Naive thymus-derived CD8-positive, alpha-beta T cell (primary cell): ENCODE results near the gene DQX1. TPM values are rescaled to one million over a fixed set of nuclear protein-coding genes. Genes with fewer than 3 reads are reported as not detected.

ENCODE experiments used
- ATAC-seq, 2 donors: fragments of 150-1000 bp; cut with Tn5 transposase in 1 of 2; sonication (Bioruptor Pico), chemical (Tn5 transposase) in 1 of 2; 1 replicate in 1 of 2; 2 replicates in 1 of 2; pipeline ENCODE4 v1.10.0; 2021; ENCODE audit warnings: mild to moderate bottlenecking in 2 of 2, moderate library complexity in 2 of 2
- POLR2A ChIA-PET: fragments of 350-600 bp; sonication (Branson Sonifier 250); formaldehyde crosslinking; loops from one replicate; lab custom pipeline; 2021; ENCODE audit warnings: antibody characterized with exemption; lab: Charles Lee
- DNase-seq, 10 donors: peaks; one replicate each; pipeline versions ENCODE4 v3.0.0 to v3.0.0-alpha.2; 2020 to 2022
- H3K27ac Mint-ChIP-seq, 10 donors: one replicate each; pipeline ENCODE4 v1.8.0; 2020 to 2022; ENCODE audit warnings: mild to moderate bottlenecking in 10 of 10, mixed read lengths in 10 of 10, moderate library complexity in 4 of 10, inconsistent platforms in 1 of 10
- H3K27me3 Mint-ChIP-seq, 5 donors: one replicate each; pipeline ENCODE4 v1.8.0; 2021 to 2022; ENCODE audit warnings: mixed read lengths in 5 of 5
- H3K36me3 Mint-ChIP-seq, 3 donors: one replicate each; pipeline ENCODE4 v1.8.0; 2020 to 2022; ENCODE audit warnings: mixed read lengths in 3 of 3, mild to moderate bottlenecking in 2 of 3, inconsistent platforms in 1 of 3
- H3K4me1 Mint-ChIP-seq, 4 donors: one replicate each; pipeline ENCODE4 v1.8.0; 2021 to 2022; ENCODE audit warnings: mixed read lengths in 4 of 4
- H3K4me3 Mint-ChIP-seq, 10 donors: one replicate each; pipeline ENCODE4 v1.8.0; 2020 to 2022; ENCODE audit warnings: mild to moderate bottlenecking in 10 of 10, mixed read lengths in 10 of 10, moderate library complexity in 6 of 10, inconsistent platforms in 1 of 10
- H3K9me3 Mint-ChIP-seq, 9 donors: one replicate each; pipeline ENCODE4 v1.8.0; 2020 to 2022; ENCODE audit warnings: mixed read lengths in 9 of 9, mild to moderate bottlenecking in 3 of 9, inconsistent platforms in 1 of 9, moderate library complexity in 1 of 9
- polyA plus RNA-seq, 3 donors: library from polyadenylated mRNA; unstranded; fragments of 300-500 nt; fragmentation: Illumina TruSeq; gene quantifications; one replicate each; pipeline ENCODE4 v1.2.3, GENCODE V29; 2021
- total RNA-seq, 8 experiments: library from RNA in 2 of 8; stranded (reverse) in 2 of 8; gene quantifications; one replicate each; pipeline ENCODE4 v1.2.3 and lab custom pipeline; 2021 to 2026

The DQX1 gene
- total and polyA plus RNA-seq, 5 experiments from 2014 or later: 0.36 to 0.81 TPM; not detected in 3

DNA sequence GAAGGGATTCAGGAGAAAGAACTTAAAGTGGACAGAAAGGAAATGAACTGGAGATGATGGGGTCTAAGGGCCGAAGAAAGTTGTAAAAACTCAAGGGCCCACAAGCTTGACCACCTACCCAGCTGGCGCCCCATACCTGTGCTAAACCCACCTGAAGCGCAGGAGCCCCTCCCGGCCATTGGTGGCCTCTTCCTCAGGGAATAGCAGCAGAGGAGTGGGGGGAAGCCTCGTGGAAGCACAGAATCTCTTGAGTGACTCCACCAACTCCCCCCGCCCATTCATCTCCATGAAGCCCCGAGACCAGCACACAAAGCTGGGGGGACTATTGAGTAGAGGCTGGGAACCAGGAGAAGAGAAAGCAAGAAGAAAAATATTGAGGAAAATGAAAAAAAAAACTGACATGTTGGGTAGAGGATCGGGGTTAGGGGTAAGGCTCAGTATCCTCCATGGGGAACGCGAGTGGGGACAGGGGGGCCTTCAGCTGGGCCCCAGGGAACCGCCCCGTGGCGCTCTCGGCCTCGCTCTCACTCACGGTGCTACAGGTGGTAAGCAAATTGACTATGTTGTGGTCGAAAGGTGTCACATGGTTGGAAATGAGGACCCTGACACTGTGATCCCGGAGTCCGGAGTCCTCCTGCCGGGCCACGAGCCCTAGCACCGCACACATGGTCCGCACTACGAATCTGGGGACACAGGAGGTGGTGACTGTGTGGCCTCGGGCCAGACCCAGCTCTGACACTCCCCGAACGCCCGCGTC lies 2.7 kb upstream of the DQX1 start:
- Mint-ChIP-seq H3K4me1 (peaks cover 22 to 50% (median 43%) of the 10 kb centered on the region in 4 donors), H3K27ac (peak overlapping the region; percentile 78 to 97 (median 94)), H3K36me3 (peaks cover 4 to 34% (median 19%) of the 10 kb centered on the region in 3 donors), H3K4me3 (peak overlapping the region; percentile 89 to 96 (median 94)), H3K9me3 (no peaks in the 10 kb centered on the region), H3K27me3 (no peaks in the 10 kb centered on the region)
- ATAC-seq (peak; percentile 2 to 5), DNase-seq (peak in 1 of 10 donors; percentile 23)
- POLR2A ChIA-PET: interaction anchor here (1.0 to 5.7 kb wide), 15 partner anchors 10 to 107 kb away, joined by 3 to 45 read pairs (median 6); partner anchors contain the start of genes C2orf81, CCDC142, INO80B and LBX2

GRCh38 chr2:74527741-74528140 lies 1.7 kb upstream of the DQX1 start:
- DNase-seq (no peak), ATAC-seq (no peak)
- Mint-ChIP-seq H3K27me3 (no peaks in the 10 kb centered on the region), H3K4me1 (peaks cover 22 to 50% (median 43%) of the 10 kb centered on the region in 4 donors), H3K27ac (peak overlapping the region in 8 of 10 donors; percentile 63 to 97 (median 92)), H3K36me3 (peaks cover 4 to 34% (median 16%) of the 10 kb centered on the region in 3 donors), H3K4me3 (peak overlapping the region; percentile 89 to 96 (median 94)), H3K9me3 (no peaks in the 10 kb centered on the region)
- POLR2A ChIA-PET: interaction anchor here (0.5 to 5.1 kb wide), 7 partner anchors 11 to 77 kb away, joined by 4 to 35 read pairs (median 6); partner anchors contain the start of genes CCDC142, LBX2, TLX2 and TTC31

- POLR2A ChIA-PET: interaction anchor here (1.0 to 2.1 kb wide), 5 partner anchors 18 to 68 kb away, joined by 4 to 9 read pairs (median 4); partner anchors contain the start of genes CCDC142, LBX2, MRPL53 and TTC31
- H3K9me3 Mint-ChIP-seq: no peaks in the 10 kb centered on the region
- H3K27ac Mint-ChIP-seq: peak overlapping the region in 4 of 10 donors; percentile 8 to 78 (median 42)
- H3K36me3 Mint-ChIP-seq: peaks cover 4 to 27% (median 16%) of the 10 kb centered on the region in 3 donors
- peak overlapping the region in 4 of 10 donors; percentile 22 to 70 (median 24) for H3K4me3 Mint-ChIP-seq
- no peak for ATAC-seq
- peaks cover 0 to 4% (median 0%) of the 10 kb centered on the region in 5 donors for H3K27me3 Mint-ChIP-seq
- peaks cover 15 to 42% (median 35%) of the 10 kb centered on the region in 4 donors for H3K4me1 Mint-ChIP-seq
- no peak for DNase-seq
These were observed 709 bp upstream of the DQX1 start for GRCh38 chr2:74526649-74527230.

DNA sequence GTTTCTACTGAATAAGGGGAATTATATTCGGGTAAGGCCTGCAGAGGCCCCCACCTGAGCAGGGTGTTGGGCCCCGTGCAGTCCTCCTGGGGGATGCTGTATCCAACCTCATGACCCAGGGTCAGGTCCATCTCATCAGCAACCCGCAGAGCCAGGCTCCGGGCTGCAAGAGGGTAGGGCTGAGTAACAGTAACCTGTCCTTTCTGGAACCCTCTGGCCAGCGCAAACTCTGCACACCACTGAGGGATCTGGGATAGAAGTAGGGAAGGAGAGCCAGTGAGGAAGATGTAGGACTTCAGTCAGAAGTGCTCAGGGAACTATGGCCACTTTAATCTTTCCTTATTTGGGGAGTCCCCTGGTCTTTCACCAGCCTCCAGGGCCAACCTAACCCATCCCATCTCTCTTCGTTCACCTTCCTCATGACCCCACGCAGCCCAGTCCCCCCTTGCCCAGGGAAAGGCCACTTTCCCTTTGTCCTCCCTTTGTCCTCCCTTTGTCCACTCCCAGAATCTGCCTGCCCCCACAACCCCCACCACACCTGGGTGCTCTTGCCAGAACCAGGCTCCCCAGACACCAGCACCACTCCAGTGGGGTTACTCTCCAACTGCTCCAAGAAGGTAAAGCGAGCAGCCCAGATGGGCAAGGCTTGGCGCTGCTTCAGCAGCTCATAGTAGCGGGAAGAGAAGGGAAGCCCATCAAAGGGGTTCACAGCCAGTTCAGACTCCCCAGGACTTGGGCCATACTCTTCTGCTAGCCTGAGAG lies 895 bp downstream of the DQX1 start:
- DNase-seq (no peak), ATAC-seq (no peak)
- H3K4me1 Mint-ChIP-seq: peaks cover 9 to 30% (median 21%) of the 10 kb centered on the region in 4 donors
- POLR2A ChIA-PET: interaction anchor here (1.1 kb wide), 1 partner anchor 18 kb away, joined by 3 read pairs; the partner anchor contains the start of gene PCGF1
- no peak overlapping the region for H3K4me3 Mint-ChIP-seq
- H3K27ac Mint-ChIP-seq: no peak overlapping the region
- peaks cover 3 to 18% (median 10%) of the 10 kb centered on the region in 5 donors for H3K27me3 Mint-ChIP-seq
- peaks cover 4 to 27% (median 16%) of the 10 kb centered on the region in 3 donors for H3K36me3 Mint-ChIP-seq
- no peaks in the 10 kb centered on the region for H3K9me3 Mint-ChIP-seq

- ATAC-seq (no peak), DNase-seq (no peak)
- H3K27ac Mint-ChIP-seq: no peak overlapping the region
- H3K4me1 Mint-ChIP-seq: peaks cover 9 to 28% (median 20%) of the 10 kb centered on the region in 4 donors
- H3K27me3 Mint-ChIP-seq: peaks cover 13 to 29% (median 21%) of the 10 kb centered on the region in 5 donors
- H3K9me3 Mint-ChIP-seq: no peaks in the 10 kb centered on the region
- no peak overlapping the region for H3K4me3 Mint-ChIP-seq
- POLR2A ChIA-PET: interaction anchor here (1.1 kb wide), 1 partner anchor 16 kb away, joined by 3 read pairs; the partner anchor contains the start of gene PCGF1
- H3K36me3 Mint-ChIP-seq: peaks cover 4 to 27% (median 16%) of the 10 kb centered on the region in 3 donors
These were observed 2.0 kb downstream of the DQX1 start for GRCh38 chr2:74524005-74524404.

GRCh38 chr2:74522516-74522915 lies 3.5 kb downstream of the DQX1 start:
- POLR2A ChIA-PET: interaction anchor here (0.6 kb wide), 1 partner anchor 251 kb away, joined by 3 read pairs; no protein-coding TSS in a partner anchor
- H3K4me3 Mint-ChIP-seq: no peak overlapping the region
- no peaks in the 10 kb centered on the region for H3K9me3 Mint-ChIP-seq
- H3K4me1 Mint-ChIP-seq: peaks cover 0 to 13% (median 7%) of the 10 kb centered on the region in 4 donors
- ATAC-seq: no peak
- H3K27ac Mint-ChIP-seq: no peak overlapping the region
- H3K36me3 Mint-ChIP-seq: peaks cover 4 to 18% (median 14%) of the 10 kb centered on the region in 3 donors
- peaks cover 27 to 44% (median 36%) of the 10 kb centered on the region in 5 donors for H3K27me3 Mint-ChIP-seq
- no peak for DNase-seq

- Mint-ChIP-seq H3K27ac (peak overlapping the region in 1 of 10 donors; percentile 65), H3K27me3 (peaks cover 42 to 86% (median 60%) of the 10 kb centered on the region in 5 donors), H3K36me3 (peaks cover 0 to 5% (median 0%) of the 10 kb centered on the region in 3 donors), H3K4me3 (peak overlapping the region; percentile 69 to 89 (median 82)), H3K9me3 (no peaks in the 10 kb centered on the region), H3K4me1 (peaks cover 13 to 26% (median 24%) of the 10 kb centered on the region in 4 donors)
- DNase-seq (no peak), ATAC-seq (no peak)
- POLR2A ChIA-PET: interaction anchor here (0.6 to 6.2 kb wide), 3 partner anchors 9 to 40 kb away, joined by 3 to 35 read pairs (median 12); partner anchors contain the start of genes AUP1, HTRA2 and PCGF1
These were observed 9.4 kb downstream of the DQX1 start for GRCh38 chr2:74516650-74517049.

GRCh38 chr2:74515981-74516633 lies 9.9 kb downstream of the DQX1 start:
- DNase-seq (peak; percentile 61 to 86 (median 73)), ATAC-seq (peak; percentile 81 to 89)
- peaks cover 44 to 89% (median 61%) of the 10 kb centered on the region in 5 donors for H3K27me3 Mint-ChIP-seq
- H3K27ac Mint-ChIP-seq: peak overlapping the region in 1 of 10 donors; percentile 65
- H3K4me3 Mint-ChIP-seq: peak overlapping the region; percentile 69 to 89 (median 82)
- H3K36me3 Mint-ChIP-seq: peaks cover 0 to 5% (median 0%) of the 10 kb centered on the region in 3 donors
- peaks cover 13 to 26% (median 24%) of the 10 kb centered on the region in 4 donors for H3K4me1 Mint-ChIP-seq
- no peaks in the 10 kb centered on the region for H3K9me3 Mint-ChIP-seq
- POLR2A ChIA-PET: interaction anchor here (0.6 to 6.2 kb wide), 6 partner anchors 8 to 43 kb away, joined by 3 to 35 read pairs (median 6); partner anchors contain the start of genes AUP1, HTRA2, MRPL53 and PCGF1

DNA sequence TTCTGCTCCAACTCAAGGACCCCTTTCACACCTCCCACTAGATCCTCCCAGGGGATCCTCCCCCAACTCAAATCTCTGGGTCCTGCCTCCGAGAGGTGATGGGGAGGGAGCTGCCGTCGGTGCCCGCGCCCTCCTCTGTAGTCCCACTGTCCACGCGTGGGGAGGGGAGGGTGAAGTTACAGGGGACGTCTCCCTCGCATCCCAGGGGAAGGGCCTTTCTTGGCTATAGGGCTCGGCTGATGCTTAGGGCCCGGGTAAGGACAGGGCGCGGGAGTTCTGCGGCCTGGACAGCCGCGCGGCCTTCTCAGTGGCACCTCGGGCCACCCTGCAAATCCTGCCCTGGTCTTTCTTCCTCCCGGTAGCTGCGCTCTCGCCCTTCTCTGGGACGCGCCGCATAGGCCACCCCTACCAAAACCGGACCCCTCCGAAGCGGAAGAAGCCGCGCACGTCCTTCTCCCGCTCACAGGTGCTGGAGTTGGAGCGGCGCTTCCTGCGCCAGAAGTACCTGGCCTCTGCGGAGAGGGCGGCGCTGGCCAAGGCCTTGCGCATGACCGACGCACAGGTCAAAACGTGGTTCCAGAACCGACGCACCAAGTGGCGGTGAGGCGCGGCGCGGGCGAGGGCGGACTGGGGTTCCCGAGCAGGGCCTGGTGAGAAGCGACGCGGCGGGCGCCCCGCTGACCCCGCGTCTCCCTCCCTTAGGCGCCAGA lies 10.6 kb downstream of the DQX1 start:
- H3K4me3 Mint-ChIP-seq: peak overlapping the region; percentile 62 to 83 (median 74)
- DNase-seq (peak in 2 of 10 donors; percentile 16 to 25), ATAC-seq (peak in 1 of 2 donors; percentile 21)
- H3K4me1 Mint-ChIP-seq: peaks cover 13 to 26% (median 24%) of the 10 kb centered on the region in 4 donors
- H3K36me3 Mint-ChIP-seq: peaks cover 0 to 5% (median 0%) of the 10 kb centered on the region in 3 donors
- peaks cover 46 to 83% (median 62%) of the 10 kb centered on the region in 5 donors for H3K27me3 Mint-ChIP-seq
- POLR2A ChIA-PET: interaction anchor here (1.2 to 6.2 kb wide), 6 partner anchors 8 to 57 kb away, joined by 3 to 35 read pairs (median 6); partner anchors contain the start of genes AUP1, HTRA2, MRPL53 and PCGF1
- peak overlapping the region in 3 of 10 donors; percentile 31 to 40 (median 31) for H3K27ac Mint-ChIP-seq
- no peaks in the 10 kb centered on the region for H3K9me3 Mint-ChIP-seq
